HepG2 (cell line): ENCODE results near the gene FBP1. TPM values are rescaled to one million over a fixed set of nuclear protein-coding genes. Genes with fewer than 3 reads are reported as not detected.

ENCODE experiments used
- ATAC-seq: fragments of 200-7000 bp; cut with Tn5 transposase; 3 replicates; pipeline ENCODE4 v1.9.1; 2020; ENCODE audit warnings: mild to moderate bottlenecking, moderate library complexity
- BruUV-seq: library from RNA; stranded (reverse); fragments of 400-500 nt; replicated peaks from 2 replicates; lab custom pipeline; 2021; lab: Mats Ljungman, UMichigan
- CTCF ChIA-PET: fragments of 300-600 bp; formaldehyde crosslinking; extraction: SDS; loops from one replicate; lab custom pipeline; 2021; ENCODE audit warnings: low total read pairs, inconsistent platforms, low intra/inter-chr PET ratio; lab: Yijun Ruan, JAX
- POLR2A ChIA-PET: fragments of 350-600 bp; sonication (Branson Sonifier 250); formaldehyde crosslinking; loops from one replicate; lab custom pipeline; 2020; ENCODE audit warnings: antibody characterized with exemption, inconsistent platforms; lab: Yijun Ruan, JAX
- DNase-seq: peaks from one replicate; pipeline ENCODE4 v3.0.0-alpha.2; 2015; ENCODE audit warnings: low spot score
- FAIRE-seq: peaks from 3 replicates; lab custom pipeline; 2011; peaks lifted over from hg19 to GRCh38; lab: Jason Lieb, UNC
- H2AFZ ChIP-seq: one replicate; pipeline ENCODE4 v1.6.1; 2011; ENCODE audit warnings: low read length, inconsistent platforms
- H3K27ac ChIP-seq: fragments of 300-600 bp; 3 replicates; pipeline ENCODE4 v1.8.0; 2011; ENCODE audit warnings: mixed run types, mild to moderate bottlenecking, mixed read lengths, low read length, inconsistent platforms; ENCODE audit not compliant: insufficient read depth; ENCODE audit errors: extremely low read length
- H3K27me3 ChIP-seq, 2 experiments: fragments of 200-600 bp in 1 of 2; 2 replicates in 1 of 2; 3 replicates in 1 of 2; pipeline versions ENCODE4 v1.6.0 to v1.8.0; 2011; ENCODE audit warnings: low read length in 2 of 2, mild to moderate bottlenecking in 2 of 2, moderate library complexity in 2 of 2, inconsistent platforms in 1 of 2; ENCODE audit not compliant: insufficient read depth in 2 of 2, control insufficient read depth in 1 of 2
- H3K36me3 ChIP-seq, 2 experiments: fragments of 200-600 bp in 1 of 2; replicated peaks in 1 of 2; 2 replicates in 1 of 2; 3 replicates in 1 of 2; pipeline versions ENCODE4 v1.5.1 to v1.8.0; 2011; ENCODE audit warnings: low read length in 2 of 2, inconsistent platforms in 1 of 2; ENCODE audit not compliant: insufficient read depth in 2 of 2, control insufficient read depth in 1 of 2
- H3K4me1 ChIP-seq: 2 replicates; pipeline ENCODE4 v1.5.1; 2012; ENCODE audit warnings: low read length, inconsistent platforms; ENCODE audit not compliant: insufficient read depth
- H3K4me2 ChIP-seq: 2 replicates; pipeline ENCODE4 v1.6.0; 2011; ENCODE audit warnings: low read depth, low read length, inconsistent platforms
- H3K4me3 ChIP-seq, 3 experiments: fragments of 200-600 bp in 1 of 3; sonication (generic), shearing (Covaris generic) in 1 of 3; replicated peaks in 1 of 3; 2 replicates each; pipeline ENCODE4 v1.5.1; 2011 to 2016; ENCODE audit warnings: low read length in 3 of 3, inconsistent platforms in 2 of 3, low read depth in 2 of 3, mild to moderate bottlenecking in 2 of 3, control low read depth in 1 of 3, mixed read lengths in 1 of 3; ENCODE audit not compliant: insufficient read depth in 1 of 3
- H3K79me2 ChIP-seq: one replicate; pipeline ENCODE4 v1.6.1; 2011; ENCODE audit warnings: low read length, inconsistent platforms; ENCODE audit not compliant: insufficient read depth
- H3K9ac ChIP-seq: 2 replicates; pipeline ENCODE4 v1.6.0; 2011; ENCODE audit warnings: mild to moderate bottlenecking, low read depth, low read length, inconsistent platforms; ENCODE audit not compliant: insufficient read depth
- H3K9me3 ChIP-seq: 2 replicates; pipeline ENCODE4 v1.5.1; 2012; ENCODE audit warnings: mild to moderate bottlenecking, low read length
- H4K20me1 ChIP-seq: 2 replicates; pipeline ENCODE4 v1.6.0; 2011; ENCODE audit warnings: inconsistent platforms, mild to moderate bottlenecking, low read length, moderate library complexity; ENCODE audit not compliant: insufficient read depth
- EED ChIP-seq: sonication (generic); formaldehyde crosslinking; IDR thresholded peaks from 2 replicates; pipeline ENCODE4 v1.5.0; 2020; ENCODE audit warnings: mild to moderate bottlenecking, missing genetic modification reagents
- MEIS1 ChIP-seq: sonication (generic); formaldehyde crosslinking; IDR thresholded peaks from 2 replicates; pipeline ENCODE4 v1.9.0; 2021; ENCODE audit warnings: mild to moderate bottlenecking, missing genetic modification reagents, moderate library complexity, borderline replicate concordance
- ZNF331 ChIP-seq: sonication (generic); formaldehyde crosslinking; IDR thresholded peaks from 2 replicates; pipeline ENCODE4 v1.4.0; 2020; ENCODE audit warnings: missing genetic modification reagents
- ZNF337 ChIP-seq: sonication (generic); formaldehyde crosslinking; IDR thresholded peaks from 2 replicates; pipeline ENCODE4 v1.5.1; 2020; ENCODE audit warnings: missing genetic modification reagents, low read depth, mild to moderate bottlenecking, borderline replicate concordance
- WGBS: methylation state at CpG from one replicate; pipeline ENCODE4 v1.1.6; 2017; ENCODE audit warnings: low lambda C conversion rate; 5-methylcytosine and 5-hydroxymethylcytosine counted together
- in situ Hi-C: cut with HindIII; loops from 2 replicates; pipeline ENCODE4 v1.10.0; 2017; ENCODE audit warnings: low pct_unique_long_range_greater_than_20kb; ENCODE audit not compliant: extremely low pct_ligation_motif_present
- intact Hi-C: fragments of 100-400 bp; cut with micrococcal nuclease; formaldehyde crosslinking; loops from one replicate; pipeline ENCODE4 v1.10.0; 2022; ENCODE audit not compliant: unreplicated experiment
- polyA plus RNA-seq, 8 experiments: library from polyadenylated mRNA; depleted of rRNA in 3 of 8; stranded (reverse) in 7 of 8; unstranded in 1 of 8; fragments of >200 nt; fragmentation: Illumina TruSeq in 4 of 8; extraction: Trizol in 4 of 8; gene quantifications; 2 replicates each; pipeline versions ENCODE4 v1.2.1 to v1.2.3, GENCODE V29; 2011 to 2016; ENCODE audit warnings: low read depth in 4 of 8, missing spikeins in 1 of 8, mixed read lengths in 1 of 8; ENCODE audit not compliant: insufficient read depth in 1 of 8
- total RNA-seq, 5 experiments: library from RNA; depleted of rRNA; stranded (reverse); fragments of >200 nt; fragmentation: Illumina TruSeq; extraction: Trizol; gene quantifications; 2 replicates each; pipeline ENCODE4 v1.2.3, GENCODE V29; 2016; ENCODE audit warnings: low read depth in 1 of 5
- TF ChIP-seq, protein P1 (sequence below): sonication (generic); formaldehyde crosslinking; IDR thresholded peaks from 2 replicates; pipeline ENCODE4 v1.9.0; 2022; ENCODE audit warnings: low read depth, missing genetic modification reagents
- TF ChIP-seq, protein P2 (sequence below): sonication (generic); IDR thresholded peaks from 2 replicates; pipeline ENCODE4 v1.6.1; 2016; ENCODE audit warnings: low read depth, borderline replicate concordance
- TF ChIP-seq, protein P3 (sequence below): sonication (generic); formaldehyde crosslinking; IDR thresholded peaks from 2 replicates; pipeline ENCODE4 v1.4.0; 2020; ENCODE audit warnings: missing genetic modification reagents
- TF ChIP-seq, protein P4 (sequence below): sonication (generic); formaldehyde crosslinking; IDR thresholded peaks from 2 replicates; pipeline ENCODE4 v1.4.0; 2020; ENCODE audit warnings: missing genetic modification reagents
- TF ChIP-seq, protein P5 (sequence below): sonication (generic); formaldehyde crosslinking; IDR thresholded peaks from 2 replicates; pipeline ENCODE4 v1.5.1; 2020; ENCODE audit warnings: mild to moderate bottlenecking, moderate library complexity, missing genetic modification reagents
- TF ChIP-seq, protein P6 (sequence below): sonication (generic); formaldehyde crosslinking; IDR thresholded peaks from 2 replicates; pipeline ENCODE4 v1.9.0; 2021; ENCODE audit warnings: missing genetic modification reagents, borderline replicate concordance

The FBP1 gene
- total and polyA plus RNA-seq, 2 of the 13 experiments (the other 11 are each of a cell fraction or from before 2014, with no cell fraction given): 0.29 to 0.53 TPM

DNA sequence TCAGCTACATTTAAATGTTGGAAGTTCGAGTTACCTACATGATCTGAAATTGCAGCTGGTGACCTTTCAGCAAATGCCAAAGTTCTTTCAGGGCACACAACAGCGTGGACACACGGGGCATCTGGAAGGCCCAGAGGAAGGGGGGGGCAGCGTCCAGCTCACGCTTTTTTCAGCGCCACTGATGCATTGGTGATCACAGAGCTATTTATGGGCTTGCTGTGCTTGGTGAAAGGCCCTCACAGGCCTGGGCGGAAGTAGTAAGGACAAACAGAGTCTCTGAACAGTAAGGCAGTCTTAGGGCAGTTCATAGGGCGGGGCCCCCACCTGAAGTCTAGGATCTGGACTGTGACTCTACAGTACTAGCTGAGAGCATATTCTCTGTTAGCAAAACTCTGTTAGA lies 39.1 kb downstream of the FBP1 start (continued):
- TF ChIP-seq, protein P1, sequence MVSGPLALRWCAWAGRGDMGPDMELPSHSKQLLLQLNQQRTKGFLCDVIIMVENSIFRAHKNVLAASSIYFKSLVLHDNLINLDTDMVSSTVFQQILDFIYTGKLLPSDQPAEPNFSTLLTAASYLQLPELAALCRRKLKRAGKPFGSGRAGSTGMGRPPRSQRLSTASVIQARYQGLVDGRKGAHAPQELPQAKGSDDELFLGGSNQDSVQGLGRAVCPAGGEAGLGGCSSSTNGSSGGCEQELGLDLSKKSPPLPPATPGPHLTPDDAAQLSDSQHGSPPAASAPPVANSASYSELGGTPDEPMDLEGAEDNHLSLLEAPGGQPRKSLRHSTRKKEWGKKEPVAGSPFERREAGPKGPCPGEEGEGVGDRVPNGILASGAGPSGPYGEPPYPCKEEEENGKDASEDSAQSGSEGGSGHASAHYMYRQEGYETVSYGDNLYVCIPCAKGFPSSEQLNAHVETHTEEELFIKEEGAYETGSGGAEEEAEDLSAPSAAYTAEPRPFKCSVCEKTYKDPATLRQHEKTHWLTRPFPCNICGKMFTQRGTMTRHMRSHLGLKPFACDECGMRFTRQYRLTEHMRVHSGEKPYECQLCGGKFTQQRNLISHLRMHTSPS (CRISPR knock-in tag): 0 out of 2 replicates have a peak, but pooled peaks have one; percentile 24
- TF ChIP-seq, protein P2, sequence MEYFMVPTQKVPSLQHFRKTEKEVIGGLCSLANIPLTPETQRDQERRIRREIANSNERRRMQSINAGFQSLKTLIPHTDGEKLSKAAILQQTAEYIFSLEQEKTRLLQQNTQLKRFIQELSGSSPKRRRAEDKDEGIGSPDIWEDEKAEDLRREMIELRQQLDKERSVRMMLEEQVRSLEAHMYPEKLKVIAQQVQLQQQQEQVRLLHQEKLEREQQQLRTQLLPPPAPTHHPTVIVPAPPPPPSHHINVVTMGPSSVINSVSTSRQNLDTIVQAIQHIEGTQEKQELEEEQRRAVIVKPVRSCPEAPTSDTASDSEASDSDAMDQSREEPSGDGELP: peak; percentile 8; the same call in 1 of the 2 replicates
- TF ChIP-seq, all 625 proteins: peak for 16

DNA sequence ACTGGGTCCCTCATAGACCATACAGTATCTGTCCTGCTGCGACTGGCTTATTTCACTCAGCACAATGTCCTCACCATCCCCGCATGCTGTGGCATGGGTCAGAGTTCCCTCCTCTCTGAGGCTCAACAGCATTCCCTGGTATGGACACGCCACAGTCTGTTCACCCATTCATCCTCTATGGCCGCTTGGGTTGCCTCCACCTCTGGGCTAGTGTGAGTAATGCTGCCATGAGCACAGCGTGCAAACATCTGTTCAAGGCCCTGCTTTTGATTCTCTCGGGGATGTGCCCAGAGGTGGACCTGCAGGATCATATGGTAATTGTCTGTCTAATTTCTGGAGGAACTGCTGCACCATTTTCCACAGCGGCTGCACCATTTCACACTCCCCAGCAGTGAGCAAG lies 40.2 kb downstream of the FBP1 start:
- POLR2A ChIA-PET: no interaction called here
- Histone ChIP-seq H3K79me2 (no peaks in the 10 kb centered on the region), H3K9me3 (no peaks in the 10 kb centered on the region), H4K20me1 (no peaks in the 10 kb centered on the region), H3K36me3 (no peaks in the 10 kb centered on the region), H3K27me3 (no peaks in the 10 kb centered on the region; a peak in 1 of 5 replicates), H3K4me3 (no peak overlapping the region), H3K4me2 (no peak overlapping the region), H3K27ac (no peak overlapping the region), H3K9ac (no peak overlapping the region), H3K4me1 (peaks cover 38% of the 10 kb centered on the region), H2AFZ (no peak overlapping the region)
- CTCF ChIA-PET: no interaction called here
- DNase-seq (no peak), ATAC-seq (peak; percentile 57), FAIRE-seq (no peak)
- 35% methylated on average over 7 of the region's 7 CpGs for WGBS
- intact Hi-C loops (no loop called here), in situ Hi-C loops (no loop called here)
- no TSS peak for BruUV-seq
- TF ChIP-seq, protein P3, sequence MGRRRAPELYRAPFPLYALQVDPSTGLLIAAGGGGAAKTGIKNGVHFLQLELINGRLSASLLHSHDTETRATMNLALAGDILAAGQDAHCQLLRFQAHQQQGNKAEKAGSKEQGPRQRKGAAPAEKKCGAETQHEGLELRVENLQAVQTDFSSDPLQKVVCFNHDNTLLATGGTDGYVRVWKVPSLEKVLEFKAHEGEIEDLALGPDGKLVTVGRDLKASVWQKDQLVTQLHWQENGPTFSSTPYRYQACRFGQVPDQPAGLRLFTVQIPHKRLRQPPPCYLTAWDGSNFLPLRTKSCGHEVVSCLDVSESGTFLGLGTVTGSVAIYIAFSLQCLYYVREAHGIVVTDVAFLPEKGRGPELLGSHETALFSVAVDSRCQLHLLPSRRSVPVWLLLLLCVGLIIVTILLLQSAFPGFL (CRISPR knock-in tag): no peak
- TF ChIP-seq, protein P4, sequence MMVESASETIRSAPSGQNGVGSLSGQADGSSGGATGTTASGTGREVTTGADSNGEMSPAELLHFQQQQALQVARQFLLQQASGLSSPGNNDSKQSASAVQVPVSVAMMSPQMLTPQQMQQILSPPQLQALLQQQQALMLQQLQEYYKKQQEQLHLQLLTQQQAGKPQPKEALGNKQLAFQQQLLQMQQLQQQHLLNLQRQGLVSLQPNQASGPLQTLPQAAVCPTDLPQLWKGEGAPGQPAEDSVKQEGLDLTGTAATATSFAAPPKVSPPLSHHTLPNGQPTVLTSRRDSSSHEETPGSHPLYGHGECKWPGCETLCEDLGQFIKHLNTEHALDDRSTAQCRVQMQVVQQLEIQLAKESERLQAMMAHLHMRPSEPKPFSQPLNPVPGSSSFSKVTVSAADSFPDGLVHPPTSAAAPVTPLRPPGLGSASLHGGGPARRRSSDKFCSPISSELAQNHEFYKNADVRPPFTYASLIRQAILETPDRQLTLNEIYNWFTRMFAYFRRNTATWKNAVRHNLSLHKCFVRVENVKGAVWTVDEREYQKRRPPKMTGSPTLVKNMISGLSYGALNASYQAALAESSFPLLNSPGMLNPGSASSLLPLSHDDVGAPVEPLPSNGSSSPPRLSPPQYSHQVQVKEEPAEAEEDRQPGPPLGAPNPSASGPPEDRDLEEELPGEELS: no peak
- TF ChIP-seq ZNF331 (CRISPR knock-in tag) (no peak), EED (no peak), MEIS1 (no peak), ZNF337 (CRISPR knock-in tag) (no peak)
- TF ChIP-seq, protein P5, sequence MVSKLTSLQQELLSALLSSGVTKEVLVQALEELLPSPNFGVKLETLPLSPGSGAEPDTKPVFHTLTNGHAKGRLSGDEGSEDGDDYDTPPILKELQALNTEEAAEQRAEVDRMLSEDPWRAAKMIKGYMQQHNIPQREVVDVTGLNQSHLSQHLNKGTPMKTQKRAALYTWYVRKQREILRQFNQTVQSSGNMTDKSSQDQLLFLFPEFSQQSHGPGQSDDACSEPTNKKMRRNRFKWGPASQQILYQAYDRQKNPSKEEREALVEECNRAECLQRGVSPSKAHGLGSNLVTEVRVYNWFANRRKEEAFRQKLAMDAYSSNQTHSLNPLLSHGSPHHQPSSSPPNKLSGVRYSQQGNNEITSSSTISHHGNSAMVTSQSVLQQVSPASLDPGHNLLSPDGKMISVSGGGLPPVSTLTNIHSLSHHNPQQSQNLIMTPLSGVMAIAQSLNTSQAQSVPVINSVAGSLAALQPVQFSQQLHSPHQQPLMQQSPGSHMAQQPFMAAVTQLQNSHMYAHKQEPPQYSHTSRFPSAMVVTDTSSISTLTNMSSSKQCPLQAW (CRISPR knock-in tag): no peak
- TF ChIP-seq, protein P6, sequence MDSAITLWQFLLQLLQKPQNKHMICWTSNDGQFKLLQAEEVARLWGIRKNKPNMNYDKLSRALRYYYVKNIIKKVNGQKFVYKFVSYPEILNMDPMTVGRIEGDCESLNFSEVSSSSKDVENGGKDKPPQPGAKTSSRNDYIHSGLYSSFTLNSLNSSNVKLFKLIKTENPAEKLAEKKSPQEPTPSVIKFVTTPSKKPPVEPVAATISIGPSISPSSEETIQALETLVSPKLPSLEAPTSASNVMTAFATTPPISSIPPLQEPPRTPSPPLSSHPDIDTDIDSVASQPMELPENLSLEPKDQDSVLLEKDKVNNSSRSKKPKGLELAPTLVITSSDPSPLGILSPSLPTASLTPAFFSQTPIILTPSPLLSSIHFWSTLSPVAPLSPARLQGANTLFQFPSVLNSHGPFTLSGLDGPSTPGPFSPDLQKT (CRISPR knock-in tag): no peak
